GM12873 (cell line): ENCODE measurements around the gene GPR137.

Source experiments
- TF ChIP-seq, protein P1 (sequence below): IDR thresholded peaks from 2 replicates; pipeline ENCODE4 v1.5.1; 2012; ENCODE audit warnings: low read depth, mild to moderate bottlenecking, moderate library complexity, low read length, control low read depth; ENCODE audit not compliant: insufficient read depth; ENCODE audit errors: missing control alignments

The GPR137 gene

GRCh38 chr11:64261556-64262080, 24.0 kb upstream of the GPR137 start:
- TF ChIP-seq, protein P1, sequence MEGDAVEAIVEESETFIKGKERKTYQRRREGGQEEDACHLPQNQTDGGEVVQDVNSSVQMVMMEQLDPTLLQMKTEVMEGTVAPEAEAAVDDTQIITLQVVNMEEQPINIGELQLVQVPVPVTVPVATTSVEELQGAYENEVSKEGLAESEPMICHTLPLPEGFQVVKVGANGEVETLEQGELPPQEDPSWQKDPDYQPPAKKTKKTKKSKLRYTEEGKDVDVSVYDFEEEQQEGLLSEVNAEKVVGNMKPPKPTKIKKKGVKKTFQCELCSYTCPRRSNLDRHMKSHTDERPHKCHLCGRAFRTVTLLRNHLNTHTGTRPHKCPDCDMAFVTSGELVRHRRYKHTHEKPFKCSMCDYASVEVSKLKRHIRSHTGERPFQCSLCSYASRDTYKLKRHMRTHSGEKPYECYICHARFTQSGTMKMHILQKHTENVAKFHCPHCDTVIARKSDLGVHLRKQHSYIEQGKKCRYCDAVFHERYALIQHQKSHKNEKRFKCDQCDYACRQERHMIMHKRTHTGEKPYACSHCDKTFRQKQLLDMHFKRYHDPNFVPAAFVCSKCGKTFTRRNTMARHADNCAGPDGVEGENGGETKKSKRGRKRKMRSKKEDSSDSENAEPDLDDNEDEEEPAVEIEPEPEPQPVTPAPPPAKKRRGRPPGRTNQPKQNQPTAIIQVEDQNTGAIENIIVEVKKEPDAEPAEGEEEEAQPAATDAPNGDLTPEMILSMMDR = no peak

DNA sequence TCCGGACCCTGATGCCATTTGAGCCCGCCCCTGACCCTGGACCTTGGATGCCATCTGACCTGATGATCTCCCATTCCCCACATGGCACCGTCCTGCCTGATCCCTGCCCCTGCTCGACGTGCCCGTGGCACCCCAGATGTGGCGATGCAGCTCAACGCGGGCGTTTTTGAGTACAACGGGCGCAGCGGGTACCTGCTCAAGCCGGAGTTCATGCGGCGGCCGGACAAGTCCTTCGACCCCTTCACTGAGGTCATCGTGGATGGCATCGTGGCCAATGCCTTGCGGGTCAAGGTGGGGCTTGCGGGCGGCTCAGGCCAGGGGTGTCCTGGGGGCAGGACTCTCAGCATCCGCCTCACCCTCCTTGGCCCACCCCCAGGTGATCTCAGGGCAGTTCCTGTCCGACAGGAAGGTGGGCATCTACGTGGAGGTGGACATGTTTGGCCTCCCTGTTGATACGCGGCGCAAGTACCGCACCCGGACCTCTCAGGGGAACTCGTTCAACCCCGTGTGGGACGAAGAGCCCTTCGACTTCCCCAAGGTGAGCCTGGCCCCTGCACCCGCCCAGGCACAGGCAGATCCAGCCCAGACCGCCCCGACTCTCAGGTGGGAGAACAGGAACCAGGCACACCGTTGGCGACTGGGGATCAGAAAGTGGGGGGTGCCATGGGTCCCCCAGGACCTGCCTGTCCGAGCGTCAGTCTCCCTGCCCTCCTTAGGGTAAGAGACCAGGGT, 23.2 kb upstream of the GPR137 start:
- TF ChIP-seq, protein P1 = no peak

- TF ChIP-seq, protein P1 = no peak
Observed at GRCh38 chr11:64263021-64263946, 22.4 kb upstream of the GPR137 start.

- TF ChIP-seq, protein P1 = no peak
Observed at GRCh38 chr11:64263947-64264317, 21.7 kb upstream of the GPR137 start.

- TF ChIP-seq, protein P1 = no peak
Observed at GRCh38 chr11:64264371-64264852, 21.2 kb upstream of the GPR137 start.

GRCh38 chr11:64265176-64266160, 20.2 kb upstream of the GPR137 start:
- TF ChIP-seq, protein P1 = no peak
